Mesenchymal stem cell (in vitro differentiated cells and primary cell): ENCODE data around the gene YIF1B.

Experiments
- DNase-seq: peaks from one replicate; pipeline ENCODE4 v3.0.0-alpha.2; 2013
- H2AFZ ChIP-seq: one replicate; pipeline ENCODE4 v1.6.1; 2013; ENCODE audit warnings: low read depth, mild to moderate bottlenecking, control low read depth, inconsistent platforms, low read length, moderate library complexity
- H2AK5ac ChIP-seq: 2 replicates; pipeline ENCODE4 v1.6.1; 2013; ENCODE audit warnings: low read length, moderate library complexity, mild to moderate bottlenecking, inconsistent platforms; ENCODE audit not compliant: severe bottlenecking
- H2BK120ac ChIP-seq: one replicate; pipeline ENCODE4 v1.6.1; 2013; ENCODE audit warnings: low read depth, mild to moderate bottlenecking, inconsistent platforms, low read length, moderate library complexity
- H2BK12ac ChIP-seq, 2 experiments: one replicate each; pipeline ENCODE4 v1.6.1; 2013; ENCODE audit warnings: inconsistent platforms in 2 of 2, low read length in 2 of 2, mild to moderate bottlenecking in 2 of 2, moderate library complexity in 2 of 2, control low read depth in 1 of 2
- H2BK15ac ChIP-seq: one replicate; pipeline ENCODE4 v1.6.1; 2013; ENCODE audit warnings: mild to moderate bottlenecking, low read depth, inconsistent platforms; ENCODE audit not compliant: poor library complexity, severe bottlenecking
- H2BK5ac ChIP-seq: 2 replicates; pipeline ENCODE4 v1.6.1; 2013; ENCODE audit warnings: low read depth, mild to moderate bottlenecking, low read length, control low read depth, inconsistent platforms; ENCODE audit not compliant: poor library complexity, severe bottlenecking
- H3K14ac ChIP-seq, 2 experiments: one replicate each; pipeline ENCODE4 v1.6.1; 2013; ENCODE audit warnings: inconsistent platforms in 2 of 2, low read length in 2 of 2, control low read depth in 1 of 2, mild to moderate bottlenecking in 1 of 2, moderate library complexity in 1 of 2
- H3K18ac ChIP-seq, 2 experiments: one replicate each; pipeline ENCODE4 v1.6.1; 2013; ENCODE audit warnings: inconsistent platforms in 2 of 2, low read length in 2 of 2, control low read depth in 1 of 2, low read depth in 1 of 2, mild to moderate bottlenecking in 1 of 2
- H3K23ac ChIP-seq, 2 experiments: one replicate each; pipeline ENCODE4 v1.6.1; 2013; ENCODE audit warnings: inconsistent platforms in 2 of 2, low read length in 2 of 2, mild to moderate bottlenecking in 2 of 2, moderate library complexity in 2 of 2, control low read depth in 1 of 2
- H3K27ac ChIP-seq: 2 replicates; pipeline ENCODE4 v1.5.1; 2013; ENCODE audit warnings: mild to moderate bottlenecking, moderate library complexity, low read length, control low read depth, inconsistent platforms; ENCODE audit not compliant: poor library complexity, severe bottlenecking
- H3K27me3 ChIP-seq, 2 experiments: 2 replicates each; pipeline versions ENCODE4 v1.6.1 to v1.7.0; 2013; ENCODE audit warnings: low read length in 2 of 2, mild to moderate bottlenecking in 2 of 2, moderate library complexity in 2 of 2, control low read depth in 1 of 2, inconsistent platforms in 1 of 2; ENCODE audit not compliant: control insufficient read depth in 1 of 2, insufficient read depth in 1 of 2
- H3K36me3 ChIP-seq, 2 experiments: 2 replicates each; pipeline versions ENCODE4 v1.6.1 to v1.7.0; 2013; ENCODE audit warnings: low read length in 2 of 2, control low read depth in 1 of 2, inconsistent platforms in 1 of 2, low read depth in 1 of 2, mild to moderate bottlenecking in 1 of 2; ENCODE audit not compliant: insufficient read depth in 2 of 2, control insufficient read depth in 1 of 2
- H3K4ac ChIP-seq, 2 experiments: one replicate each; pipeline ENCODE4 v1.6.1; 2013; ENCODE audit warnings: inconsistent platforms in 2 of 2, low read length in 2 of 2, mild to moderate bottlenecking in 2 of 2, moderate library complexity in 2 of 2, control low read depth in 1 of 2, low read depth in 1 of 2
- H3K4me1 ChIP-seq: 2 replicates; pipeline ENCODE4 v1.6.1; 2013; ENCODE audit warnings: low read depth, low read length, control low read depth; ENCODE audit not compliant: control insufficient read depth, insufficient read depth
- H3K4me2 ChIP-seq: 2 replicates; pipeline ENCODE4 v1.6.1; 2013; ENCODE audit warnings: low read length, mild to moderate bottlenecking, inconsistent platforms; ENCODE audit not compliant: poor library complexity, severe bottlenecking
- H3K4me3 ChIP-seq, 2 experiments: 2 replicates each; pipeline versions ENCODE4 v1.5.1 to v1.7.0; 2013; ENCODE audit warnings: low read length in 2 of 2, mild to moderate bottlenecking in 2 of 2, control low read depth in 1 of 2, low read depth in 1 of 2; ENCODE audit not compliant: insufficient read depth in 1 of 2
- H3K79me1 ChIP-seq: replicated peaks from 2 replicates; pipeline ENCODE4 v1.6.1; 2013; ENCODE audit warnings: mild to moderate bottlenecking, control low read depth, low read length, inconsistent platforms; ENCODE audit not compliant: poor library complexity, severe bottlenecking
- H3K9ac ChIP-seq: 2 replicates; pipeline ENCODE4 v1.7.0; 2013; ENCODE audit warnings: mild to moderate bottlenecking, low read length, moderate library complexity
- H3K9me3 ChIP-seq: 2 replicates; pipeline ENCODE4 v1.7.0; 2013; ENCODE audit warnings: mild to moderate bottlenecking, low read length; ENCODE audit not compliant: control insufficient read depth
- H4K8ac ChIP-seq: one replicate; pipeline ENCODE4 v1.6.1; 2013; ENCODE audit warnings: inconsistent platforms, mild to moderate bottlenecking, low read length, moderate library complexity
- H4K91ac ChIP-seq: one replicate; pipeline ENCODE4 v1.6.1; 2013; ENCODE audit warnings: mild to moderate bottlenecking, low read length, inconsistent platforms
- WGBS: methylation state at CpG from one replicate; pipeline ENCODE4 v1.1.7; 2013; ENCODE audit warnings: mixed read lengths; 5-methylcytosine and 5-hydroxymethylcytosine counted together

Gene YIF1B

GRCh38 chr19:38361633-38362075 lies 45.9 kb upstream of the YIF1B start:
- Histone ChIP-seq H2BK120ac (no peak overlapping the region), H4K8ac (no peak overlapping the region), H3K4me1 (peaks cover 13% of the 10 kb centered on the region), H3K9me3 (no peaks in the 10 kb centered on the region), H2BK5ac (no peak overlapping the region), H3K9ac (no peak overlapping the region), H3K4ac (no peak overlapping the region), H2AK5ac (no peak overlapping the region), H2BK12ac (no peak overlapping the region), H3K14ac (peak overlapping the region in 1 of 2 experiments; percentile 26), H3K4me2 (peak overlapping the region; percentile 100), H3K4me3 (peak overlapping the region; percentile 73 to 77), H4K91ac (no peak overlapping the region), H2BK15ac (no peak overlapping the region), H3K36me3 (no peaks in the 10 kb centered on the region), H3K27me3 (peaks cover 38 to 60% of the 10 kb centered on the region in 2 experiments), H3K27ac (no peak overlapping the region), H2AFZ (peak overlapping the region; percentile 75), H3K79me1 (no peaks in the 10 kb centered on the region), H3K18ac (no peak overlapping the region), H3K23ac (no peak overlapping the region)
- DNase-seq: peak; percentile 83
- WGBS: under 1% methylated on average over 35 of the region's 37 CpGs

DNA sequence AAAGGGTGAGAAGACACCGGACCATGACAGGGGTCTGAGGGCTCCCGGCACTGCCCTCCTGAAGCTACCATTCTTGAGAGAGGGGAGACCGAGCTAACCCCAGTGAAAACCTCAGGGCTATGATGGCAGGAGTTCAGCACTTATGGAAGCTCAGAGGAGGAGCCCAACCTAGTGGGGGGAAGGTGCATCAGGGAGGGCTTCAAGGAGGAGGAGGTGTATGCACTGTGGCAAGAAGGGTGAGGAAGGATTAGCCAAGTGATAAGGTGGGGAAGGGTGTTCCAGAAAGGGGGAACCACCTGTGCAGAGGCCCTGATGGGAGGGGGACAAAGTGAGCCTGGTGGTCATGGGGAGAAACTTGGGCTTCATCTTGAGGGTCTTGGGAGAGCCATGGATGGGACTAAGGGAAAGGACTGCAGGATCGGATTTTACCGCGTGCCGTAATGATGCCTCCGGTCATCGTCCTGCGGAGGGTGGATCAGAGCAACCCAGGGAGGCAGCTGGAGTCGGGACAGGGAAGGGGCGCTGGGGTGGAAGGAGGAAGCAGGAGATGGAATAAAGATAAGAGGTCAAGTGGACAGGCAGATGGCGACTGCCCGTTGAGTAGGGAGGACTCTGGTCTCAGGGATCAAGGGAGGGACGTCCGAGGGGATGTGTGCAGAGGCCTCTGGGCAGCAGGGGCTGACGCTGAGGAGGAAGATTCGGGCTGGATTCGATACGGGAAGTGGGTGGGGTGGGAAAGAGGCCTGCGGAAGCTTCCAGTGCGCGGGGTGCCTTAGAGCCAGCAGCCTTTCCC lies 45.3 kb upstream of the YIF1B start:
- Histone ChIP-seq H3K79me1 (no peaks in the 10 kb centered on the region), H3K14ac (no peak overlapping the region), H4K8ac (no peak overlapping the region), H3K27ac (no peak overlapping the region), H3K4me3 (peak overlapping the region; percentile 73 to 77), H3K4me1 (peaks cover 13% of the 10 kb centered on the region), H2BK15ac (no peak overlapping the region), H3K4me2 (peak overlapping the region; percentile 100), H2AK5ac (no peak overlapping the region), H3K27me3 (peaks cover 44 to 61% of the 10 kb centered on the region in 2 experiments), H2AFZ (peak overlapping the region; percentile 54), H3K9ac (no peak overlapping the region), H3K4ac (no peak overlapping the region), H2BK120ac (no peak overlapping the region), H4K91ac (no peak overlapping the region), H3K36me3 (no peaks in the 10 kb centered on the region), H2BK5ac (no peak overlapping the region), H2BK12ac (no peak overlapping the region), H3K18ac (no peak overlapping the region), H3K23ac (no peak overlapping the region), H3K9me3 (no peaks in the 10 kb centered on the region)
- no peak for DNase-seq
- 23% methylated on average over 22 of the region's 23 CpGs for WGBS

GRCh38 chr19:38360351-38360750 lies 44.6 kb upstream of the YIF1B start:
- Histone ChIP-seq H3K23ac (no peak overlapping the region), H2AFZ (no peak overlapping the region), H3K4me2 (no peak overlapping the region), H3K27me3 (peaks cover 44 to 63% of the 10 kb centered on the region in 2 experiments), H3K9ac (no peak overlapping the region), H2BK120ac (no peak overlapping the region), H4K91ac (no peak overlapping the region), H3K14ac (no peak overlapping the region), H4K8ac (no peak overlapping the region), H2BK5ac (no peak overlapping the region), H2BK15ac (no peak overlapping the region), H3K4ac (no peak overlapping the region), H3K79me1 (no peaks in the 10 kb centered on the region), H3K9me3 (no peaks in the 10 kb centered on the region), H3K27ac (no peak overlapping the region), H2BK12ac (no peak overlapping the region), H3K36me3 (no peaks in the 10 kb centered on the region), H3K4me1 (peaks cover 13% of the 10 kb centered on the region), H3K18ac (no peak overlapping the region), H3K4me3 (no peak overlapping the region), H2AK5ac (no peak overlapping the region)
- 90% methylated on average over 8 of the region's 9 CpGs for WGBS
- no peak for DNase-seq

GRCh38 chr19:38359242-38360021 lies 43.7 kb upstream of the YIF1B start:
- Histone ChIP-seq H3K9me3 (no peaks in the 10 kb centered on the region), H2BK120ac (no peak overlapping the region), H4K91ac (no peak overlapping the region), H3K4me3 (no peak overlapping the region), H2BK12ac (no peak overlapping the region), H2BK15ac (no peak overlapping the region), H2BK5ac (no peak overlapping the region), H3K23ac (no peak overlapping the region), H3K36me3 (no peaks in the 10 kb centered on the region), H3K14ac (no peak overlapping the region), H3K27me3 (peaks cover 49 to 59% of the 10 kb centered on the region in 2 experiments), H3K27ac (no peak overlapping the region), H3K18ac (no peak overlapping the region), H3K79me1 (no peaks in the 10 kb centered on the region), H3K4ac (no peak overlapping the region), H3K9ac (no peak overlapping the region), H2AFZ (no peak overlapping the region), H3K4me1 (peaks cover 13% of the 10 kb centered on the region), H3K4me2 (no peak overlapping the region), H4K8ac (no peak overlapping the region), H2AK5ac (no peak overlapping the region)
- no peak for DNase-seq
- WGBS: 59% methylated on average over 18 of the region's 18 CpGs
